B cell (primary cell): ENCODE measurements around the gene DCP1A.

Experiments used
- CTCF ChIP-seq: fragments of 200-600 bp; IDR thresholded peaks from one replicate; pipeline ENCODE4 v1.8.0; 2022; ENCODE audit warnings: antibody characterized with exemption, mild to moderate bottlenecking
- EZH2 ChIP-seq: IDR thresholded peaks from 2 replicates; pipeline ENCODE4 v1.6.1; 2012; ENCODE audit warnings: borderline replicate concordance, low read depth, mild to moderate bottlenecking, moderate library complexity, low read length; ENCODE audit not compliant: insufficient read depth, poor library complexity, severe bottlenecking

- no peak for TF ChIP-seq CTCF
- no peak for TF ChIP-seq EZH2
These were observed at the start of gene DCP1A for GRCh38 chr3:53347261-53348064.
